Esophagus muscularis mucosa (tissue), 4 donors: ENCODE data around the gene RNF213. TPM values are rescaled to one million over a fixed set of nuclear protein-coding genes. Genes with fewer than 3 reads are reported as not detected.

ENCODE experiments used
- DNase-seq: peaks from one replicate; pipeline ENCODE4 v3.0.0-alpha.2; 2017; ENCODE audit errors: extremely low spot score
- H3K27ac ChIP-seq, 4 donors: fragments of 200-600 bp; sonication (generic); replicated peaks in 1 of 4; 1 replicate in 3 of 4; 2 replicates in 1 of 4; pipeline ENCODE4 v1.5.1; 2016 to 2019; ENCODE audit warnings: mild to moderate bottlenecking in 1 of 4
- H3K27me3 ChIP-seq, 4 donors: fragments of 200-600 bp; sonication (generic); one replicate each; pipeline versions ENCODE4 v1.5.1 to v1.6.0; 2016 to 2019
- H3K36me3 ChIP-seq, 4 donors: fragments of 200-600 bp; sonication (generic); one replicate each; pipeline ENCODE4 v1.5.1; 2016 to 2019
- H3K4me1 ChIP-seq, 4 donors: fragments of 200-600 bp; sonication (generic); one replicate each; pipeline ENCODE4 v1.5.1; 2016 to 2019
- H3K4me3 ChIP-seq, 4 donors: fragments of 200-600 bp; sonication (generic); 1 replicate in 2 of 4; 2 replicates in 2 of 4; pipeline ENCODE4 v1.5.1; 2016 to 2019; ENCODE audit warnings: mild to moderate bottlenecking in 4 of 4, moderate library complexity in 1 of 4
- H3K9me3 ChIP-seq, 4 donors: fragments of 200-600 bp; sonication (generic); 1 replicate in 3 of 4; 2 replicates in 1 of 4; pipeline ENCODE4 v1.5.1; 2016 to 2019
- CTCF ChIP-seq, 3 experiments: fragments of 200-600 bp in 2 of 3; fragments of 450-650 bp in 1 of 3; sonication (generic) in 2 of 3; IDR thresholded peaks; one replicate each; pipeline ENCODE4 v1.5.1; 2017 to 2019; ENCODE audit warnings: antibody characterized with exemption in 3 of 3, mild to moderate bottlenecking in 2 of 3, moderate library complexity in 1 of 3
- EP300 ChIP-seq: sonication (generic); formaldehyde crosslinking; IDR thresholded peaks from one replicate; pipeline ENCODE4 v1.6.1; 2017; ENCODE audit warnings: antibody characterized with exemption
- POLR2A ChIP-seq: fragments of 450-650 bp; IDR thresholded peaks from one replicate; pipeline ENCODE4 v1.6.1; 2017; ENCODE audit warnings: antibody characterized with exemption, moderate library complexity, mild to moderate bottlenecking, low read depth
- POLR2AphosphoS5 ChIP-seq, 2 donors: sonication (generic); formaldehyde crosslinking; IDR thresholded peaks; one replicate each; pipeline ENCODE4 v1.6.1; 2017; ENCODE audit warnings: antibody characterized with exemption in 2 of 2
- WGBS: methylation state at CpG from one replicate; pipeline ENCODE4 v1.1.5; 2018; 5-methylcytosine and 5-hydroxymethylcytosine counted together
- intact Hi-C: fragments of 100-400 bp; cut with DNase I; formaldehyde crosslinking; loops from one replicate; pipeline ENCODE4 v1.15.1; 2023
- total RNA-seq, 4 donors: library from RNA; depleted of rRNA; stranded (reverse); fragments of >200 nt; gene quantifications; one replicate each; pipeline versions ENCODE4 v1.1.0 to v1.2.1, GENCODE V29; 2016

The RNF213 gene
- total RNA-seq, 4 donors from 2014 or later: 55.8 to 85.7 (median 75.9) TPM

GRCh38 chr17:80303824-80304223 lies 43.2 kb downstream of the RNF213 start:
- no peak for TF ChIP-seq EP300
- no peak for TF ChIP-seq POLR2AphosphoS5 (IDR thresholded peaks at IDR 0.05)
- TF ChIP-seq CTCF (IDR thresholded peaks at IDR 0.05): no peak
- TF ChIP-seq POLR2A: no peak
- H3K4me1 ChIP-seq: no peaks in the 10 kb centered on the region
- peaks cover 79 to 100% (median 98%) of the 10 kb centered on the region in 4 donors for H3K36me3 ChIP-seq
- intact Hi-C loops: no loop called here
- DNase-seq: no peak
- no peak overlapping the region for H3K4me3 ChIP-seq
- H3K27me3 ChIP-seq: no peaks in the 10 kb centered on the region
- peaks cover 0 to 16% (median 14%) of the 10 kb centered on the region in 4 donors for H3K9me3 ChIP-seq
- WGBS: 97% methylated on average over 3 of the region's 3 CpGs
- no peak overlapping the region for H3K27ac ChIP-seq

- no peak for DNase-seq
- Histone ChIP-seq H3K27me3 (no peaks in the 10 kb centered on the region), H3K4me1 (no peaks in the 10 kb centered on the region), H3K4me3 (no peak overlapping the region), H3K9me3 (peaks cover 0 to 12% (median 10%) of the 10 kb centered on the region in 4 donors), H3K36me3 (peaks cover 89 to 100% (median 98%) of the 10 kb centered on the region in 4 donors), H3K27ac (no peak overlapping the region)
- TF ChIP-seq POLR2AphosphoS5 (IDR thresholded peaks at IDR 0.05): no peak
- no peak for TF ChIP-seq CTCF (IDR thresholded peaks at IDR 0.05)
- no peak for TF ChIP-seq EP300
- no peak for TF ChIP-seq POLR2A
- intact Hi-C loops: no loop called here
- WGBS: 80% methylated on average over 12 of the region's 12 CpGs
Measured at GRCh38 chr17:80307994-80308691, 47.5 kb downstream of the RNF213 start.

DNA sequence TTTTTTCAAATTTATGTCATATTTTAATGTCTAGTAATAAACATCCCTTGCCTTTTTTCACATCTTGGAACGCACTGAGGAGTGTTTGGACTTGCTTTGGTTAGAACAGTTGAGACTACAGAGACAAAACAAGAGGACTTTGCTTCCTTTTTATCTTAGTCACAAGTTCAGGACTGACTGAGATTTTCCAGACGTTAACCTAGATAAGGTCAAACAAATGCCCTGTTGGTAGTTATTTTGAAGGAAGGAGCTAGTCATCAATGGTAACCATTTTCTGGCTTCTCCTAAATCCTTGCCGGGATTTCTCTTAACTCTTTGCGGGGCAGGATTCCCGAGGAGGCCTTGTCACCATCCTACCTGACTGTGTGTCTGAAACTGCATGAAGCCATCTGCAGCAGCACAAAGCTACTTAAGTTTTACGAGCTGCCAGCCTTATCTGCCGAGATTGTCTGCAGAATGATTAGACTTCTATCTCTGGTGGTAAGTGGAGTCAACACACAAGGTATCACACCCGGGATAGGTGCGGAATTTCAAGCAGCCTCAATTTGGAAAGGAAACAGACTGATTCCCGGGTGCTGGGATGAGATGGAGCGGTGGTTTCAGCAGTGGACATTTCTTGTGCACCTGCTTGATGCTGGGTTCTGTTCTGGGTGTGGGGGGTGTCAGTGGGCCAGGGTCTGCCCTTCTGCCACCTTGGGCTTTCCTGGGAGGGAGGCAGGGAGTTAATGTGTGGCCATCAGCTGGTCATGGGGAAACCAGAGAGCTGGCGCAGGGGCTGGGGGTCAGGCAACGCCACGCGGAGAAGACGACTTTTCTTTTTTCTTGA lies 48.3 kb downstream of the RNF213 start:
- Histone ChIP-seq H3K27me3 (no peaks in the 10 kb centered on the region), H3K4me1 (no peaks in the 10 kb centered on the region), H3K36me3 (peaks cover 82 to 96% (median 95%) of the 10 kb centered on the region in 4 donors), H3K4me3 (no peak overlapping the region), H3K27ac (no peak overlapping the region), H3K9me3 (peaks cover 0 to 5% (median 2%) of the 10 kb centered on the region in 4 donors)
- DNase-seq: no peak
- intact Hi-C loops: no loop called here
- 87% methylated on average over 16 of the region's 16 CpGs for WGBS
- TF ChIP-seq POLR2AphosphoS5 (IDR thresholded peaks at IDR 0.05) (no peak), EP300 (no peak), CTCF (IDR thresholded peaks at IDR 0.05) (no peak), POLR2A (no peak)

DNA sequence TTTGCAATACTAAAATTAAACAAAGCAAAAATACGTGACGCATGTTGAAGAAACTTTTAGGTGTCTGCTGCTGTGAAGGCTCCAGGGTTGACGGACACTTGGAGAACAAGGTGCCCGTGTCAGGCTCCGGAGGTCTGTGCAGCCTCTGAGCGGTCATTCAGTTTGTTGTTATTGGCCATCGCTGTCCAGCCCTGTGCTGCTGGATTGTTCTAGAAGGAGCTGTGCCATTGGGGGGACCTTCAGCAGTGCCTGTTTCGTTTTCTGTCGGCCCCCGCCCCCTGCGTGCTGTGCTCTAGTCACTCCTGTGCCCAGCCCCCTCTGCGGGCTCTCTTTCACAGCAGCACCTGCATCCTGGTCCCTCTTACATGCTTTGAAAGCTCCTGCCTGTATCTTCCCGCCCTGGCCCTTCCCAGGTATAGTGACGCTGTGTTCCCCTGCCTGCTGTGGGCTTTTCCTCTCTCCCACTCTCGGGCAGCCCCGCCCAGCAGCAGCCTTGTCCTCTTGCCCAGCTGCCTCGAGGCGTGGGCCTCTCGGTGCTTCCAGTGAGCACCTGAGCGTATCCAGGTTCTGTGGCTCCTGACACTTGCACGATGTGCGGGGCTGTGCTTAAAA lies 50.7 kb downstream of the RNF213 start:
- Histone ChIP-seq H3K4me1 (no peaks in the 10 kb centered on the region), H3K4me3 (no peak overlapping the region), H3K9me3 (no peaks in the 10 kb centered on the region), H3K27ac (no peak overlapping the region), H3K27me3 (no peaks in the 10 kb centered on the region), H3K36me3 (peaks cover 59 to 81% (median 75%) of the 10 kb centered on the region in 4 donors)
- intact Hi-C loops: no loop called here
- DNase-seq: no peak
- 92% methylated on average over 21 of the region's 22 CpGs for WGBS
- TF ChIP-seq EP300 (no peak), POLR2A (no peak), CTCF (IDR thresholded peaks at IDR 0.05) (no peak), POLR2AphosphoS5 (IDR thresholded peaks at IDR 0.05) (no peak)
